NCI-H146 treated with DMSO at 0.1 percent for 48 hours (cell line): ENCODE data around the gene TAF4.
"Not testable (repeated sequence)": the region's sequence is repeated elsewhere in the genome, so short reads cannot be mapped to it uniquely, and the experiment has no call there.

Source experiments
- DNase-seq: peaks from one replicate; lab custom pipeline; 2025; ENCODE audit not compliant: unreplicated experiment; lab: John Stamatoyannopoulos, UW

The TAF4 gene

GRCh38 chr20:62059401-62059800, 6.3 kb downstream of the TAF4 start:
- no peak for DNase-seq

- no peak for DNase-seq
These were observed 6.7 kb downstream of the TAF4 start for GRCh38 chr20:62058941-62059340.

GRCh38 chr20:62056975-62057374, 8.7 kb downstream of the TAF4 start:
- DNase-seq, result no peak

GRCh38 chr20:62056377-62056776, 9.3 kb downstream of the TAF4 start:
- no peak for DNase-seq

GRCh38 chr20:62055862-62056115, 9.9 kb downstream of the TAF4 start:
- DNase-seq, result not testable (repeated sequence)

GRCh38 chr20:62055106-62055861, 10.4 kb downstream of the TAF4 start:
- no peak for DNase-seq

- DNase-seq, result no peak
These were observed 11.2 kb downstream of the TAF4 start for GRCh38 chr20:62054451-62054953.

- DNase-seq, result no peak
These were observed 12.1 kb downstream of the TAF4 start for GRCh38 chr20:62053465-62054196.

GRCh38 chr20:62052842-62053464, 12.7 kb downstream of the TAF4 start:
- DNase-seq, result no peak

- no peak for DNase-seq
These were observed 13.3 kb downstream of the TAF4 start for GRCh38 chr20:62052336-62052841.

GRCh38 chr20:62051546-62052255, 14.0 kb downstream of the TAF4 start:
- no peak for DNase-seq

GRCh38 chr20:62051144-62051543, 14.5 kb downstream of the TAF4 start:
- no peak for DNase-seq

- no peak for DNase-seq
These were observed 15.2 kb downstream of the TAF4 start for GRCh38 chr20:62050166-62051120.

- no peak for DNase-seq
These were observed 16.1 kb downstream of the TAF4 start for GRCh38 chr20:62049342-62050165.

GRCh38 chr20:62048821-62049291, 16.8 kb downstream of the TAF4 start:
- no peak for DNase-seq

- no peak for DNase-seq
These were observed 17.3 kb downstream of the TAF4 start for GRCh38 chr20:62048346-62048761.

- no peak for DNase-seq
These were observed 17.9 kb downstream of the TAF4 start for GRCh38 chr20:62047666-62048345.

GRCh38 chr20:62046431-62046830, 19.2 kb downstream of the TAF4 start:
- DNase-seq, result no peak
